GM12878 (cell line): Measurements from ENCODE around the gene JAKMIP1. TPM values are rescaled to one million over a fixed set of nuclear protein-coding genes. Genes with fewer than 3 reads are reported as not detected.

ENCODE experiments used
- ATAC-seq: fragments of 200-7000 bp; cut with Tn5 transposase; 3 replicates; pipeline ENCODE4 v1.9.1; 2020; ENCODE audit warnings: mild to moderate bottlenecking, moderate library complexity
- BruUV-seq: library from RNA; stranded (reverse); fragments of 400-500 nt; replicated peaks from 2 replicates; lab custom pipeline; 2021; lab: Mats Ljungman, UMichigan
- CTCF ChIA-PET: fragments of 300-600 bp; sonication (Branson Sonifier 250); formaldehyde crosslinking; extraction: SDS; loops from one replicate; lab custom pipeline; 2021; ENCODE audit warnings: inconsistent platforms; lab: Yijun Ruan, JAX
- POLR2A ChIA-PET: fragments of 350-600 bp; formaldehyde crosslinking; extraction: SDS; loops from one replicate; lab custom pipeline; 2021; ENCODE audit warnings: inconsistent platforms; lab: Charles Lee
- RAD21 ChIA-PET: fragments of 300-600 bp; sonication (Branson Sonifier 250); formaldehyde crosslinking; loops from one replicate; lab custom pipeline; 2023; ENCODE audit warnings: antibody characterized with exemption; ENCODE audit not compliant: unreplicated experiment; lab: Charles Lee
- SMC1A ChIA-PET: fragments of 300-600 bp; sonication (Branson Sonifier 250); formaldehyde crosslinking; loops from one replicate; lab custom pipeline; 2023; ENCODE audit not compliant: unreplicated experiment, uncharacterized antibody; lab: Charles Lee
- DNase-seq: peaks from one replicate; pipeline ENCODE4 v3.0.0-alpha.2; 2011; ENCODE audit warnings: low read depth, low spot score
- FAIRE-seq: peaks from 3 replicates; lab custom pipeline; 2011; peaks lifted over from hg19 to GRCh38; lab: Jason Lieb, UNC
- H2AFZ ChIP-seq: 2 replicates; pipeline ENCODE4 v1.6.0; 2011; ENCODE audit warnings: low read depth, low read length, control low read depth; ENCODE audit not compliant: control insufficient read depth
- H3K27ac ChIP-seq: 2 replicates; pipeline ENCODE4 v1.5.1; 2011; ENCODE audit warnings: control low read depth; ENCODE audit not compliant: control insufficient read depth, insufficient read depth
- H3K27me3 ChIP-seq, 2 experiments: replicated peaks in 1 of 2; 2 replicates each; pipeline versions ENCODE4 v1.6.0 to v1.6.1; 2011; ENCODE audit warnings: low read length in 1 of 2; ENCODE audit not compliant: control insufficient read depth in 2 of 2, insufficient read depth in 2 of 2
- H3K36me3 ChIP-seq, 2 experiments: 2 replicates each; pipeline ENCODE4 v1.5.1; 2011; ENCODE audit warnings: low read length in 1 of 2; ENCODE audit not compliant: control insufficient read depth in 2 of 2, insufficient read depth in 2 of 2
- H3K4me1 ChIP-seq: 2 replicates; pipeline ENCODE4 v1.6.1; 2011; ENCODE audit warnings: mild to moderate bottlenecking, low read length, moderate library complexity, mixed read lengths; ENCODE audit not compliant: control insufficient read depth, insufficient read depth
- H3K4me2 ChIP-seq: 2 replicates; pipeline ENCODE4 v1.6.0; 2011; ENCODE audit warnings: control low read depth; ENCODE audit not compliant: control insufficient read depth, insufficient read depth
- H3K4me3 ChIP-seq: fragments of 200-600 bp; sonication (generic); 2 replicates; pipeline ENCODE4 v1.5.1; 2016
- H3K79me2 ChIP-seq: 2 replicates; pipeline ENCODE4 v1.6.0; 2011; ENCODE audit warnings: low read length; ENCODE audit not compliant: control insufficient read depth, insufficient read depth
- H3K9ac ChIP-seq: 2 replicates; pipeline ENCODE4 v1.8.0; 2011; ENCODE audit warnings: low read length, control low read depth, mixed read lengths; ENCODE audit not compliant: control insufficient read depth, insufficient read depth
- H3K9me3 ChIP-seq: replicated peaks from 3 replicates; pipeline ENCODE4 v1.5.1; 2011; ENCODE audit warnings: mild to moderate bottlenecking, low read length; ENCODE audit not compliant: control insufficient read depth, insufficient read depth
- H4K20me1 ChIP-seq: 2 replicates; pipeline ENCODE4 v1.6.0; 2011; ENCODE audit not compliant: control insufficient read depth, insufficient read depth
- CBX3 ChIP-seq: fragments of 200-600 bp; sonication (generic); IDR thresholded peaks from 2 replicates; pipeline ENCODE4 v1.6.1; 2016; ENCODE audit warnings: low read depth, borderline replicate concordance
- GABPA ChIP-seq: IDR thresholded peaks from 2 replicates; pipeline ENCODE4 v1.6.1; 2014; ENCODE audit warnings: antibody characterized with exemption, low read depth, mild to moderate bottlenecking, inconsistent platforms
- MTA3 ChIP-seq: IDR thresholded peaks from 2 replicates; pipeline ENCODE4 v1.6.1; 2012; ENCODE audit warnings: low read length, inconsistent platforms, borderline replicate concordance
- NR2C1 ChIP-seq: fragments of 450-650 bp; IDR thresholded peaks from 2 replicates; pipeline ENCODE4 v1.6.1; 2017; ENCODE audit warnings: antibody characterized with exemption, mild to moderate bottlenecking, moderate library complexity
- RFX5 ChIP-seq: IDR thresholded peaks from 2 replicates; pipeline ENCODE4 v1.6.1; 2011; ENCODE audit warnings: low read depth, low read length, improper control_type of control experiment
- SMC3 ChIP-seq: IDR thresholded peaks from 2 replicates; pipeline ENCODE4 v1.6.1; 2011; ENCODE audit warnings: low read length, improper control_type of control experiment, borderline replicate concordance
- ZSCAN29 ChIP-seq: fragments of 450-650 bp; IDR thresholded peaks from 2 replicates; pipeline ENCODE4 v1.6.1; 2017; ENCODE audit warnings: mild to moderate bottlenecking, moderate library complexity
- WGBS: methylation state at CpG from one replicate; pipeline ENCODE4 v1.1.6; 2016; ENCODE audit warnings: low lambda C conversion rate; ENCODE audit not compliant: insufficient replicate concordance, insufficient coverage; ENCODE audit errors: missing lambda C conversion rate; 5-methylcytosine and 5-hydroxymethylcytosine counted together
- in situ Hi-C: fragments of 300-500 bp; cut with MboI; formaldehyde crosslinking; loops from 9 replicates; pipeline ENCODE4 v1.14.3; 2018; ENCODE audit warnings: mixed read lengths
- intact Hi-C: fragments of 100-400 bp; cut with micrococcal nuclease; formaldehyde crosslinking; loops from one replicate; pipeline ENCODE4 v1.14.2; 2022; ENCODE audit not compliant: unreplicated experiment
- polyA plus RNA-seq, 11 experiments: library from polyadenylated mRNA; depleted of rRNA in 4 of 11; unstranded in 6 of 11; stranded (reverse) in 5 of 11; fragments of >200 nt; fragmentation: Nextera tagmentation in 4 of 11; fragmentation: Illumina TruSeq in 1 of 11; extraction: Ambion mirVana in 4 of 11; extraction: Trizol in 1 of 11; gene quantifications; 1 replicate in 1 of 11; 2 replicates in 10 of 11; pipeline versions ENCODE4 v1.2.1 to v1.2.3, GENCODE V29; 2011 to 2016; ENCODE audit warnings: inconsistent platforms in 2 of 11, missing spikeins in 2 of 11, low read depth in 1 of 11
- total RNA-seq, 4 experiments: library from RNA; depleted of rRNA in 3 of 4; stranded (reverse); fragments of >200 nt in 3 of 4; fragmentation: Illumina TruSeq in 1 of 4; extraction: Trizol in 1 of 4; gene quantifications; 2 replicates each; pipeline versions ENCODE4 v1.2.1 to v1.2.3, GENCODE V29; 2013 to 2021
- TF ChIP-seq, protein P1 (sequence below): IDR thresholded peaks from 2 replicates; pipeline ENCODE4 v1.6.1; 2012; ENCODE audit warnings: improper control_type of control experiment, low read depth, low read length; ENCODE audit not compliant: insufficient replicate concordance
- TF ChIP-seq, protein P2 (sequence below): fragments of 450-650 bp; formaldehyde crosslinking; IDR thresholded peaks from 2 replicates; pipeline ENCODE4 v1.5.0; 2022; ENCODE audit warnings: mild to moderate bottlenecking, missing genetic modification characterization

JAKMIP1 gene
- total and polyA plus RNA-seq, 10 of the 15 experiments (the other 5 are each of a cell fraction or from before 2014, with no cell fraction given) = 0.52 to 16.7 (median 12.3) TPM

DNA sequence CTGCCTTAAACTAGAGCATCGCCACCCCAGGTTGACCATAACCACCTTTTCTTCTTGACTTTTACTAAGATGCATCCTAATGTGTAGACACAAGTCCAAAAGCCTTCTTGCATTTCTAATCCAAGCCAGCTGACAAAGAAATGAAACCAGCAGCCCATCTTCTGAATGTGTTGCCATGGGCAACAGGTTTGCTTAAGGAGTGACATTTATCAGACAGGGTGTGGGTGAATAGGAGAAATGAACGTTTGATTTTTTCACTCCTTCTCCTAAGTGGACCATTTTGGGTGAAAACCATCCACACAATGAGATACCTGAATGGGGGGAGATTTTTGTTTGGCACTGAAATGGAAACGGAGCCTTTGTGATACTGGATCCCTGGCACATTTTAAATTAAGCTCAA is 109.4 kb downstream of the JAKMIP1 start:
- no peak for TF ChIP-seq RFX5
- TF ChIP-seq MTA3 = no peak
- Histone ChIP-seq H3K9ac (no peak overlapping the region), H4K20me1 (no peaks in the 10 kb centered on the region), H3K4me3 (no peak overlapping the region), H3K4me1 (peaks cover 3% of the 10 kb centered on the region; the same call in 1 of the 2 replicates), H3K79me2 (no peaks in the 10 kb centered on the region), H3K36me3 (no peaks in the 10 kb centered on the region; a peak in 1 of 4 replicates), H3K9me3 (no peaks in the 10 kb centered on the region), H3K27ac (no peak overlapping the region), H3K27me3 (no peaks in the 10 kb centered on the region), H2AFZ (no peak overlapping the region), H3K4me2 (no peak overlapping the region)
- in situ Hi-C loops (no loop called here), intact Hi-C loops (no loop called here)
- ChIA-PET POLR2A (interaction anchor here (0.7 kb wide), 1 partner anchor 92 kb away, joined by 4 read pairs; no protein-coding TSS in a partner anchor), SMC1A (no interaction called here), CTCF (interaction anchor here (1.6 kb wide), 1 partner anchor 12 kb away, joined by 3 read pairs; no protein-coding TSS in a partner anchor), RAD21 (no interaction called here)
- no peak for ATAC-seq
- no TSS peak for BruUV-seq
- 36% methylated on average over 3 of the region's 3 CpGs for WGBS
- no peak for DNase-seq
- no peak for FAIRE-seq

DNA sequence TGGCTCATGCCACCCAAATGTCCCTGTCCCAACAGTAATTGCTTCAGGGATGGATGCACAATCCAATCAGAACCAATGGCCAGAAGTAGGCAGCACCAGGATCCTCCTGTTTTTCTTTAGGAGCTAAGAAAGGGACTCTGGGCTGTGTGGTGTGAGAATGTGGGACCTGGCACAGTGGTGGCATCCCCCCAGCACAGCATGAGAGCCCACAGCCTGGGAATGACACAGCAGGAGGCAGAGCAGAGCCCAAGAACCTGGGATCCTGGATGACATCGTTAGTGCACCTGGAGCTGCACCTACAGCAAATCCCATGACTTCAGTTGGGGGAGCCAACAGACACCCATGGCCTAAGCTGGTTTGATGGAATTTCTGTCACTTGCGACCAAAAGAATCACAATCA is 111.4 kb downstream of the JAKMIP1 start:
- peaks cover 3% of the 10 kb centered on the region; the same call in 1 of the 2 replicates for H3K4me1 ChIP-seq
- no peak overlapping the region for H3K4me3 ChIP-seq
- no peak overlapping the region for H2AFZ ChIP-seq
- ChIA-PET SMC1A (interaction anchor here (1.4 kb wide), 1 partner anchor 111 kb away, joined by 3 read pairs; the partner anchor contains the start of gene JAKMIP1), POLR2A (interaction anchor here (0.9 kb wide), 1 partner anchor 53 kb away, joined by 3 read pairs; no protein-coding TSS in a partner anchor), RAD21 (no interaction called here), CTCF (interaction anchor here (0.8 kb wide), 1 partner anchor 89 kb away, joined by 3 read pairs; no protein-coding TSS in a partner anchor)
- intact Hi-C loops (no loop called here), in situ Hi-C loops (no loop called here)
- no peaks in the 10 kb centered on the region; a peak in 1 of 4 replicates for H3K36me3 ChIP-seq
- FAIRE-seq = no peak
- H4K20me1 ChIP-seq = no peaks in the 10 kb centered on the region
- H3K79me2 ChIP-seq = no peaks in the 10 kb centered on the region
- no peak overlapping the region for H3K4me2 ChIP-seq
- DNase-seq = no peak
- no peaks in the 10 kb centered on the region for H3K9me3 ChIP-seq
- no peak overlapping the region for H3K27ac ChIP-seq
- WGBS = 65% methylated on average over 2 of the region's 2 CpGs
- ATAC-seq = no peak
- no peaks in the 10 kb centered on the region for H3K27me3 ChIP-seq
- BruUV-seq = no TSS peak
- H3K9ac ChIP-seq = no peak overlapping the region
- TF ChIP-seq ZSCAN29 (no peak), CBX3 (no peak), NR2C1 (no peak), SMC3 (no peak), GABPA (no peak)
- TF ChIP-seq, protein P1, sequence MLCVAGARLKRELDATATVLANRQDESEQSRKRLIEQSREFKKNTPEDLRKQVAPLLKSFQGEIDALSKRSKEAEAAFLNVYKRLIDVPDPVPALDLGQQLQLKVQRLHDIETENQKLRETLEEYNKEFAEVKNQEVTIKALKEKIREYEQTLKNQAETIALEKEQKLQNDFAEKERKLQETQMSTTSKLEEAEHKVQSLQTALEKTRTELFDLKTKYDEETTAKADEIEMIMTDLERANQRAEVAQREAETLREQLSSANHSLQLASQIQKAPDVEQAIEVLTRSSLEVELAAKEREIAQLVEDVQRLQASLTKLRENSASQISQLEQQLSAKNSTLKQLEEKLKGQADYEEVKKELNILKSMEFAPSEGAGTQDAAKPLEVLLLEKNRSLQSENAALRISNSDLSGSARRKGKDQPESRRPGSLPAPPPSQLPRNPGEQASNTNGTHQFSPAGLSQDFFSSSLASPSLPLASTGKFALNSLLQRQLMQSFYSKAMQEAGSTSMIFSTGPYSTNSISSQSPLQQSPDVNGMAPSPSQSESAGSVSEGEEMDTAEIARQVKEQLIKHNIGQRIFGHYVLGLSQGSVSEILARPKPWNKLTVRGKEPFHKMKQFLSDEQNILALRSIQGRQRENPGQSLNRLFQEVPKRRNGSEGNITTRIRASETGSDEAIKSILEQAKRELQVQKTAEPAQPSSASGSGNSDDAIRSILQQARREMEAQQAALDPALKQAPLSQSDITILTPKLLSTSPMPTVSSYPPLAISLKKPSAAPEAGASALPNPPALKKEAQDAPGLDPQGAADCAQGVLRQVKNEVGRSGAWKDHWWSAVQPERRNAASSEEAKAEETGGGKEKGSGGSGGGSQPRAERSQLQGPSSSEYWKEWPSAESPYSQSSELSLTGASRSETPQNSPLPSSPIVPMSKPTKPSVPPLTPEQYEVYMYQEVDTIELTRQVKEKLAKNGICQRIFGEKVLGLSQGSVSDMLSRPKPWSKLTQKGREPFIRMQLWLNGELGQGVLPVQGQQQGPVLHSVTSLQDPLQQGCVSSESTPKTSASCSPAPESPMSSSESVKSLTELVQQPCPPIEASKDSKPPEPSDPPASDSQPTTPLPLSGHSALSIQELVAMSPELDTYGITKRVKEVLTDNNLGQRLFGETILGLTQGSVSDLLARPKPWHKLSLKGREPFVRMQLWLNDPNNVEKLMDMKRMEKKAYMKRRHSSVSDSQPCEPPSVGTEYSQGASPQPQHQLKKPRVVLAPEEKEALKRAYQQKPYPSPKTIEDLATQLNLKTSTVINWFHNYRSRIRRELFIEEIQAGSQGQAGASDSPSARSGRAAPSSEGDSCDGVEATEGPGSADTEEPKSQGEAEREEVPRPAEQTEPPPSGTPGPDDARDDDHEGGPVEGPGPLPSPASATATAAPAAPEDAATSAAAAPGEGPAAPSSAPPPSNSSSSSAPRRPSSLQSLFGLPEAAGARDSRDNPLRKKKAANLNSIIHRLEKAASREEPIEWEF = no peak
- TF ChIP-seq, protein P2, sequence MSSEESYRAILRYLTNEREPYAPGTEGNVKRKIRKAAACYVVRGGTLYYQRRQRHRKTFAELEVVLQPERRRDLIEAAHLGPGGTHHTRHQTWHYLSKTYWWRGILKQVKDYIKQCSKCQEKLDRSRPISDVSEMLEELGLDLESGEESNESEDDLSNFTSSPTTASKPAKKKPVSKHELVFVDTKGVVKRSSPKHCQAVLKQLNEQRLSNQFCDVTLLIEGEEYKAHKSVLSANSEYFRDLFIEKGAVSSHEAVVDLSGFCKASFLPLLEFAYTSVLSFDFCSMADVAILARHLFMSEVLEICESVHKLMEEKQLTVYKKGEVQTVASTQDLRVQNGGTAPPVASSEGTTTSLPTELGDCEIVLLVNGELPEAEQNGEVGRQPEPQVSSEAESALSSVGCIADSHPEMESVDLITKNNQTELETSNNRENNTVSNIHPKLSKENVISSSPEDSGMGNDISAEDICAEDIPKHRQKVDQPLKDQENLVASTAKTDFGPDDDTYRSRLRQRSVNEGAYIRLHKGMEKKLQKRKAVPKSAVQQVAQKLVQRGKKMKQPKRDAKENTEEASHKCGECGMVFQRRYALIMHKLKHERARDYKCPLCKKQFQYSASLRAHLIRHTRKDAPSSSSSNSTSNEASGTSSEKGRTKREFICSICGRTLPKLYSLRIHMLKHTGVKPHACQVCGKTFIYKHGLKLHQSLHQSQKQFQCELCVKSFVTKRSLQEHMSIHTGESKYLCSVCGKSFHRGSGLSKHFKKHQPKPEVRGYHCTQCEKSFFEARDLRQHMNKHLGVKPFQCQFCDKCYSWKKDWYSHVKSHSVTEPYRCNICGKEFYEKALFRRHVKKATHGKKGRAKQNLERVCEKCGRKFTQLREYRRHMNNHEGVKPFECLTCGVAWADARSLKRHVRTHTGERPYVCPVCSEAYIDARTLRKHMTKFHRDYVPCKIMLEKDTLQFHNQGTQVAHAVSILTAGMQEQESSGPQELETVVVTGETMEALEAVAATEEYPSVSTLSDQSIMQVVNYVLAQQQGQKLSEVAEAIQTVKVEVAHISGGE (CRISPR knock-in tag) = no peak
